GM21576 (cell line): ENCODE results near the gene MAGI2.

Experiments used
- ATAC-seq: cut with Tn5 transposase; IDR thresholded peaks from one replicate; pipeline ENCODE4 v1.9.1; 2021; ENCODE audit warnings: mild to moderate bottlenecking, moderate library complexity; ENCODE audit not compliant: unreplicated experiment

MAGI2 gene

DNA sequence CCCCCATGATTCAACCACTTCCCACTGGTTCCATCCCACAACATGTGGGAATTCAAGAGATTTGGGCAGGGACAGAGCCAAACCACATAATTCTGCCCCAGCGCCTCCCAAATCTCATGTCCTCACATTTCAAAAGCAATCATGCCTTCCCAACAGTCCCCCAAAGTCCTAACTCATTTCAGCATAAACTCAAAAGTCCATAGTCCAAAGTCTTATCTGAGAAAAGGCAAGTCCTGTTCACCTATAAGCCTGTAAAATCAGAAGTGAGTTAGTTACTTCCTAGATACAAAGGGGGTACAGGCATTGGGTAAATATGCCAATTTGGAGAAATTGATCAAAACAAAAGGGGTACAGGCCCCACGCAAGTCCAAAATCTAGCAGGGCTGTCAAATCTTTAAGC is 272.9 kb downstream of the MAGI2 start:
- no peak for ATAC-seq

DNA sequence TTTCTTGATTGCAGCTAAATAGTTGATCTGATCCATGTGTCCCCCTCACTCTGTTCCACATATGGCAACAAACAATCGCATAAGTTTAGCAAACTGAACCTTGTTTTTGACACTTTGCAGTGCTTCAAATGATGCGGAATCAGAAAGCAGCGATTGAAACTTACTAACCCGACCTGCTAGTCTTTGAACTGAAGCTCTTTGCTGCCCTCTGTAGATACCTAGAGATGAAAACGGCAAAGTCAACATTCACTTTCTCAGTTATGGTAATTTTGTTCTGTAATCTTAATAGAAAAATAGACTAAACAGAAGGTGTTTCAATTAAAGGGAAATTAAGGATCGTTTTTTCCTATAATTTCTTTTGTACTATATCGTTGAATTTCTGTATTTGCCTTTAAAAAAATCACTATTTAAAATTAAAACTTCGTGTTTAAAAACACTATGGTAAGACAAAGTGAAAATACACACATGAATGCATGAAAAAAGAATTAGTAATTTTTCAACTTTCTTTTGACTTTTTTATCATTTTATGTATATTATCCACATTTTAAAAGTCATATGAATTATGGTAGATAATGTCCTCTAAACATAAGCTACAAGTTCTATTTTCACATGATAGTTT is 276.5 kb downstream of the MAGI2 start:
- ATAC-seq = no peak

DNA sequence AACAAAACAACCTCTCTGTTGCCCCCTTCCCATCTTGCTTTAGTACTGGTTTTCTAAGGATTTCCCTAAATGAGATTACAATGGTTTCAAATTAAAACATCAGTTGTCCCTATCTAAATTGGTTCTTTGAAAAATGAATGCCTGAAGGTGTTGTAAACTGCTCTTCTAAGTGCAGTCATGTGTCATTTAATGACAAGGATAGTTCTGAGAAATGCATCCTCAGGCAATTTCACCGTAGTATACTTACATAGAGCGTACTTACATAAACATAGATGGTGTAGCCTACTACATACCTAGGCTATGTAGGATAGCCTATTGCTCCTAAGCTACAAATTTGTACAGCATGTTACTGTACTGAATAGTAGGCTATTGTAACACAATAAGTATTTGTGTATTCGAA is 278.1 kb downstream of the MAGI2 start:
- no peak for ATAC-seq

DNA sequence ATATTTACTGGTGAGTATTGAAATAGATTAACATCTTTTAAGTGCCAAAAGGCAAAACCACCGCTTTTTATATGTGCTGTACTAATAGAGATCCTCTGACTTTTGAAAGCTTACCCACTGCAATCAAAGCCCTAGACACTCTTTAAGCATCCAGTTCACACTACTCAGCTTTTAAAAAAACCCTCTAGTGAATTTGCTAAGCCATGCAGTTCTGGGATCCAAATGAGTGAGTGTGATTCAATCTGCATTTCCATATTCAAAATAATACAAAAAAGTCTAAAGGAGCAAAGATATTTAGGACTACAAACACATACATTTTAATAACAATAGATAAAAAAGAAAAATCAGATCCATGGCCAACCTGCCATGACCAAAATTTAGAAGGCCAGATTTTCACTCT is 288.2 kb downstream of the MAGI2 start:
- no peak for ATAC-seq

DNA sequence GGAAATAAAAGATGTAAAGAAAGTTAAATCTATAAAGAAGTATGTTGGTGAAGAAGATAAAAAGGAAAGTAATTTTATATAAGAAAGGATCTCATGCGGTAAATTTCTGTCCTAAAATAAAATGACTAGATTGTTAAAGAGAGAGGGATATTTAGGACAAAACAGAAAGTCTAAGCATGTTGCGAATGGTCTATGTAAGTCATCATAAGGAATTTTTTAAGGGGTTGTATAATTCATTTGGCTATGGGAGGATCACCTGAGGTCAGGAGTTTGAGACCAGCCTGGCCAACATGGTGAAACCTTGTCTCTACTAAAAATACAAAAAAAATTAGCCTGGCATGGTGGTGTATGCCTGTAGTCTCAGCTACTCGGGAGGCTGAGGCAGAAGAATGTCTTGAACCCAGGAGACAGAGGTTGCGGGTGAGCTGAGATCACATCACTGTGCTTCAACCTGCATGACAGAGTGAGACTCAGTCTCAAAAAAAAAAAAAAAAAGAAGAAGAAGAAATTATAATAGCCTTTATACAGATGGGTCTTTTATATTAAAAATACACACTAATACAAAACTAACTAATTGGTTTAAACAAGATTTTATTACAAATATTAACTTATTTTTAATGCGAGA is 294.3 kb downstream of the MAGI2 start:
- no peak for ATAC-seq

DNA sequence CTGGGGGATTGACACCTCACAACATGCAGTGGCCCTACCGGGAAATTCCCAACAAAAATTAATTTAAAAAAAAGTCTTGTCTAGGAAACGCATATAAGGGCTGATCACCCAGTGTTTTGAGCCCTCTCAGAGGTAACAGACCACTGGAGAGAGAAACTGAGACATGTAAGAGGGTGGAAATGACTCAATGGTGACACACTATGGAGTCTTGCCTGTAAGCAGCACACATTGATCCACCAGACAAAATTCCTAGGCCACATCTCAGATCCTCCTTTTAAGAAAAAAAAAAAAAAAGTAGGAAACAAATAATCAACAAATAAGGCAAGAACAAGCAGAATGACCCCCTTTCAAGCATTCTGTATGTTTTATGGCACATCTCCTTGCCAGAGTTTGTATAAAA is 296.2 kb downstream of the MAGI2 start:
- ATAC-seq = no peak

DNA sequence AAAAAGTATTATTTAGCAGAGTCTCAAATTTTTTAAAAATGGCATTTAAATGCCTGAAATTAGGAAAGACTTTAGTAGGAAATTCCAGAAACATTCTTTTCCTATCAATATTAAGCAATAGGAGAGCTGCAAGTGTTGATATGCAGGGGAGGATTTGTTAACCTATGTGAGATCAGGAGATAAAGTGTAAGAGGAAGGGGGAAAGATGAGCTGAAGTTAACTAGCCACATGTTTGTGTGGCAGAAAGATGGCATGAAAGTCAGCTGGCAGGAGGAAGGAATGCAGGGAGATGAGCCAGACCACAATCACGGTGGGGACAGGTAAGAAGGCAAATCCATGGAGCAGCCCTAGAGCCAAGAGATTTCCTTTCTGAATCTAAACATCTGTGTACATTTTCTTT is 303.6 kb downstream of the MAGI2 start:
- ATAC-seq = no peak

DNA sequence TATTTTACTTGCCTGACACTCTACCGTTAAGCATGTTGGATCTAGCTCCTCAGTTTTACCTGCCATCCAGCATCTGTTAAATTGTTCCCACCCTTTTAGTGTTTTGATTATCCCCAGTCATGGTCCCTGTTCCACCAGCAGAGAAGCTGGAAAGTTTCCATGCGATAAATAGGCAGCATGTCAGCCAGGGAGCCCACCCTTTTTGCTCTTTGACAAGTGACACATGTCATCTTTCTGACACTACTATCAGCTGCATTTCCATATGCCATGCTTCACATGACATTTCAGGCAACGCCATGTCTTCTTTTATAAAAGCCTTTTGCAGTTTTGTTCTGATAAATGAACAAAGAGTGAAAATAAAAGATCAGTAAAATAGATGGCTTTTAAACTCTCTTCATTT is 310.8 kb downstream of the MAGI2 start:
- no peak for ATAC-seq

DNA sequence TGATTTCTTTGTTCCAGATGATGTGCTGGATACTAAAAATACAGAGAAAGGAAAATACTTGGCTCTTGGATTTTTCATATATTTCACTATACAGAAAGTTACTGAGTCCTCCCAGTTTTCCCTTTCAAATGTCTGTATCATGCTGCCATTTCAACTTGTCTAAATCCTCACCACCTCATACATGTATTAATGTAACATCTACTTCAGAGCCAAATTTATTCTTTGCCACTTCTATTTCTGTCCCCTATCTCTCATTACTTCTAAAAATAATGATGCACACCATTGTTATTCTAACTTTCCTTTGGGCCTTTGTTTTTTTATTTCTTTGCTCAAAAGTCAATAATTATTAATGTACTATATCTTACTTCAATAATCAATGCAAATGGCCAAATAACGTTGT is 312.2 kb downstream of the MAGI2 start:
- ATAC-seq = no peak

DNA sequence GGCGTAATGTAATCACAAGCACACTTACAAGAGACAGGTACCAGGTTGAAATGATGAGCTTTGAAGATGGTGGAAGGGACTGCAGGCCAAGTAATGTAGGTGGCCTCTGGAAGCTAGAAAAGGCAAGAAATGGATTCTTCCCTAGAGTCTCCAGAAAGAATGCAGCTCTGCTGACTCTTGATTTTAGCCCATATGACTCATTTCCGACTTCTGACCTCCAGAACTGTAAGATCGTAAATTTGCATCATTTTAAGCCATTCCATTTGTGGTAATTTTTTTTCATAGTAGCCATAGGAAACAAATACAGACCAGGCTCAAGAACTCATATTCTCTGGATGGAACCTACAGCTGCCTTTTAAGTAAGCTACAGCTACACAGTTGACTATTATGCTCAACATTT is 315.5 kb downstream of the MAGI2 start:
- ATAC-seq = no peak

DNA sequence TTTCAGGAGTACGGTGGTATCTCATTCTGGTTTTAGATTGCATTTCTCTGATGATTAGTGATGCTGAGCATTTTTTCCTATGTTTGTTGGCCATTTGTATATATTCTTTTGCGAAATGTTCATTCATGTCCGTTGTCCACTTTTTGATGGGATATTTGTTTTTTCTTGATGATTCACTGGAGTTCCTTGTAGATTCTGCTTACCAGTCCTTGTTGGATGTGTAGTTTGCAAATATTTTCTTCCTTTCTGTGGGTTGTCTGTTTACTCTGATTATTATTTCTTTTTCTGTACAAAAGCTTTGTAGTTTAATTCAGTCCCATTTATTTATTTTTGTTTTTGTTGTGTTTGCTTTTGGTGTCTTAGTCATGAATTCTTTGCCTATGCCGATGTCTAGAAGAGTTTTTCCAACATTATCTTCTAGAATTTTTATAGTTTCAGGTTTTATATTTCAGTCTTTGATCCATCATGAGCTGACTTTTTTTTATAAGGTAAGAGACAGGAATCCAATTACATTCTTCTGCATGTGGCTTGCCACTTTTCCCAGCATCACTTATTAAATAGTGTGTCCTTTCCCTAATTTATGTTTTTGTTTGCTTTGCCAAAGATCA is 320.5 kb downstream of the MAGI2 start:
- no peak for ATAC-seq

DNA sequence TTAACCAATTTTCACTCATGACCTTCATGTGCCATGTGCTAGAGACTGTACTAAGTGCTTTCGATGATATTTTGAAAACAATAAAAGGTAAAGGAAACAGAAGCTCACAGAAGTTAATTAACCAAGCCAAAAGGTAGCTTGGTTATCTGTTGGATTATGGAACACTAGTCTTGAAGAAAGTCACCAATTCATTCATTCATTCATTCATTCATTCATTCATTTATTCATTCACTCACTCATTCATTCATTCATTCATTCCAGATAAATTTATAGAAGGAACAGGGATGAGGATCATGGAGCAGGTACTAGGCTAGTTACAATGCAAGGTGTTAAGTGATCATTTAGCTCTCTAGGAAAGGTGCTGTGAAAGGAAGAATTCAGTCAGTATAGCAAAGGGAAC is 322.8 kb downstream of the MAGI2 start:
- no peak for ATAC-seq

DNA sequence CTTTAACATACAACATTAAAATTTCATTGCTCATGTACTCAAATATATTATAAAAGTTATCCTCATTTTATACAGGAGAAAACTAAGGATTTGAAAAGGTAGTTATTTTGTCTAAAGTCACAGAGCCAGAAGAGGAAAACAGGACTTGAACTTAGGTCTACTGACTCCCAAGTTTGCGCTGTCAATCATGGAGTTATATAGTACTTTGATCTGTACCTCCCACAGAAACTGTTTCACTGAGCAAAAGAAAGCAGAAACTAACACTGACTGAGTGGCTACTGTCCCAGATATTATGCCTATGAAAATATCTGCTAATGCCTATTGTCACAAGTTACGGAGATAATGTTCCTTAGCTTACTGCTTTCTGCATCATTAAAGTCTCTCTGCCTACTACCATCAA is 329.1 kb downstream of the MAGI2 start:
- ATAC-seq = no peak

DNA sequence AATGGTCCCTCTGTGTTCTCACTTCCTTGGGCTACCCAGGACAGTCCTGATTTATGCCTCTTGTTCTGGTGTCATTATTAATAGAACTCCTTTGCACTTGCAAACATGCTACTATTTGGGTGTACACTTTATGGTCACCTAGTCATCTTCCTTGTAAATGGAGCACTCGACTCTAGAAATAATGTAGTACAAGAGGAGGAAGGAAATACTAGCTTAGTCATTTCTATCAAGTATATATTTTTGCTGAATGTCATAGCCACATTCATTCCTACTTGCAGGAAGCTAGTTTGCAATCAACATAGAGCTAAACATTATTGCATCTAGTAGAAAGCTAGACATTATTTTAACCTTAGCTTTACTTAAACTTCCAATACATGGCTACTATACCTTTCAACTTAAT is 335.3 kb downstream of the MAGI2 start:
- no peak for ATAC-seq

DNA sequence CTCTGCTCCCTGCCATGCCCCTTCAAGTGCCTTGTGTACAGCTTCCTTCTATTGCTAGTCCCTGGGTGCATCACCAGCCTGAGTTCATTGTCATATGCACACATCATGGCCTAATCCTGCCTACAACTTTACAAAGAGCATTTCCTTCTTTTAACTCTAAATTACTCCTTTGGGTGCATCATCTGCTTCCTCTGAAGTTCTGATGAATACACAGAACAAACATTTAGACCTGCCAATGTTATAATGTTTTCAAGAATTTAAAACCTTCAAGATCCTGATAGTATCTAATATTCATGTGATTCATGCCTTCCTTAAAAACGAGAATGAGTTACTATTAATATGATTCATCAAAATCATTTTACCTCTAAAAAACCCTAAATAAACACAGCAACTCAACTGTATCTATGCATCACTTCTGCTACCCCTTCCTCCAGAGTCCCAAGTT is 357.1 kb downstream of the MAGI2 start:
- no peak for ATAC-seq

DNA sequence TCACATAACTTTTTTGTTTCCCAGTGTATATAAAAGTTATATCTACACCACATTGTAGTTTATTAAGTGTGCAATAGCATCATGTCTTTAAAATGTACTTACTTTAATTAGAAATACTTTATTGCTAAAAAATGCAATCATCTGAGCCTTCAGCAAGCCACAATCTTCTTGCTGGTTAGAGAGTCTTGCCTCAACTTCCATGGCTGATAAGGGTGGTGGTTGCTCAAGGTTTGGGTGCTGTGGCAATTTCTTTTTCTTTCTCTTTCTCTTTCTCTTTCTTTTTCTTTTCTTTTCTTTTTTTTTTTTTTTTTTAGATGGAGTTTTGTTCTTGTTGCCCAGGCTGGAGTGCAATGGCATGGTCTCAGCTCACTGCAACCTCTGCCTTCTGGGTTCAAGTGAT is 360.0 kb downstream of the MAGI2 start:
- ATAC-seq = no peak

DNA sequence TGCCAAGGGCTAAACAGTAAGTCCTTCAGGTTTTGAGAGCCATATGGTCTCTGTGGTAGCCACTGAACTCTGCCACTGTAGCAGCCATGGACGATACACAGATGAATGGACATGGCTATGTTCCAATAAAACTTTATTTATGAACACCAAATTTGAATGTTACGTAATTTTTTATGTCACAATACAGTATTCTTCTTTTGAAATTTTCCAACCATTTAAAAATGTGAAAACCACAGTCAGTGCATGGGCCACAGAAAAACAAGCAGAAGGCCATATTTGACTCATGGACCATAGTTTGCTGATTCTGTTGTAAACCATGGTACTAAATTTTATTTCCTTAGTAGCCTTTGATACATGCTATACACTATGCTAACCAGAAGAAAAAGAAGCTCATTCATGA is 361.8 kb downstream of the MAGI2 start:
- ATAC-seq = no peak

DNA sequence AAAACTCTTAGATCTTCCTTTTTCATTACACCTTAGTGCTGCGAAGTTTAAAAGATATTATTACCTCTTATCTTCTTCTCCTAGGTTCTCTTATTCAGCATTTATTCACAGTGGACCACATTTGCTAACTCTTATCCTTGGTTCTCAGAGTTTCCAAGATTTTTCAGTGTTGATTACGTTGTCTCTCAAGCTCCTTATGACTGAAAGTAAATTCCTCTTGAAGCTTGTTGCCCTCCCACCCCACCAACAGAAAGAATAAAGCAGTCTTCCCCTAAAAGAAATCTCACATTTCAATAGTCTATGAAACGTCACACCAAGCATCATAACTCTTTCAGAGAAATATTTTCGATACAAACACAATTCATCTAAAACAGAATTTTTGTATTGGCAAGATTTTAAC is 362.5 kb downstream of the MAGI2 start:
- no peak for ATAC-seq

DNA sequence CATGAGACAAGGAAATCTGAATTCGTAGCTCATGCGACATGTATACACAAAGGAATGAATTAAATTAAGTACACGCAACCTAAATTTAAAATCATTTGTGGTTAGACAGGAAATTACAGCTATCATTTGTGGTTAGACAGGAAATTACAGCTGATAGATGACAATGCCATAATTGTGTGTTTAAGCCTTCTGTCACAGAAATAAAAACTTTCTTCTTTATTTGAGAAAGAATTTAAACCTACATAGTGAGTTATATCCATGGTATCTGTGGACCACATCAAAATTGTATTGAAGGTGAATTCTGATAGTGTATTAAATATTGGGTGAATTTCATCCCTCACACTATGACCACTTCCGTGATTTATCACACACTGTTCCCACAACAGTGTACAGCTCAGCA is 362.9 kb downstream of the MAGI2 start:
- no peak for ATAC-seq

DNA sequence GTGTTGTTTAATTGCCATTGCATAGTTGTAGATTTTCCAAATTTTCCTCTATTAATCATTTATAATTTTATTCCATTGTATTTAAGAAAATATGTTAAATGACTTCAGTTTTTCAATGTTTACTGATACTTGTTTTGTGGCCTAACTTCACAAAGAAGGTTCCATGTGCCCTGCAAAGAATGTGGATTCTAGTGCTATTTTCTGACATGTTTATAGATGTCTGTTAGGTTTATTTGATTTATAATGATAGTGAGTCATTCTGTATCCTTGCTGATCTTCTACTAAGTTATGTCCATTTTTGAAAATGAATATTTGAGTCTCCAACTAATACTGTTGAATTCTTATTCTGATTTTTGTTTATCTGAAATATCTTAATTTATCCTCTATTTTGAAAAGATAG is 369.0 kb downstream of the MAGI2 start:
- ATAC-seq = no peak

DNA sequence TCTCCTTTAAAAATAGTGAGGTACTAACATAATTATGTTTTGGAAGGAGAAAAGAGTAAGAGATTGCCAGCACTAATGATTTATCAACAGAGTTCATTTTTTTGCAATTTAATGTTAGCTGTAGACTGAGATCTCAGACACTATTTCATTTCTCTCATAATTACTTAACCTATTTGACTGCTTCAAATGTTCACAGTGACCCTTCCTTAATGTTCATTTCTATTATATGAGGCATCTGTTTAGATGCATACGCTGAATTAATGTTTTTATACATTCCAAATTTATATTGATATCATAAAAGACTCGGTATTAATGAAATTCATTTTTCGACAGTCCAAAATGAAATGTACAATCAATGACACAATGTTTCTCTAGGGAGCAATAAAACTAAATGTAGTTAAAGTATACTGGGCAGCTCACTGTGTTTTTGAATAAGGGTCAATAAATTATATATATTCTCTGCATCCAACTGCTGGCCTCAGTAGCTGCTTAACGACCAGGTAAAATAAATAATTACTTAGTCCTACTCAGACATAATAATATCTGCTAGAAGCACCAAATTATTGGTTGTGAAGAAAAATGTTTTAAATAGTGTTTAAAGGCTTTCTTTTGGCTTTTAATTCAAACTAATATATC is 373.4 kb downstream of the MAGI2 start:
- no peak for ATAC-seq

DNA sequence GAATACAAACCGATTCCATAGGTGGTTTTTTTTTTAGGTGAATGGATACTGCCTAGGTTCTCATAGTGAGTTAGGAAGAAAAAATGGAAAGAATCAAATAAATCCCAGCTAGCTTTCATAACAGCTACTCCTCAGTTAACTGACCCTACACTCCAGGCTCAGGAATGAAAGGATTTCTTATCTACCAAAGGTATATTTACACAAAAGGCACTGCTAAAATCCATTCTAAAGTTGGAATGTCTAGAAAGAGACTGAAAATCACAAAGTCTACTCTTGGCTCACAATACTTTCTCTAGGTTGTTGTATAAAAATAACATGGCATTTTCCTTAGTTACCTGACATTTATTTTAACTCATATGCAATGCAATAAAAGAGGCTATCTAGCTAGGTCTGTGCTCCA is 375.2 kb downstream of the MAGI2 start:
- ATAC-seq = no peak
